Endothelial cell of umbilical vein (primary cell): ENCODE data around the gene NCOA6. TPM values are rescaled to one million over a fixed set of nuclear protein-coding genes. Genes with fewer than 3 reads are reported as not detected.

Source experiments
- BruUV-seq: library from RNA; stranded (reverse); fragments of 400-500 nt; replicated peaks from 2 replicates; lab custom pipeline; 2021; lab: Mats Ljungman, UMichigan
- CTCF ChIA-PET: fragments of 300-600, 350-600 bp; sonication (Branson Sonifier 250); formaldehyde crosslinking; loops from one replicate; lab custom pipeline; 2021; ENCODE audit warnings: antibody characterized with exemption, inconsistent platforms; lab: Charles Lee
- POLR2A ChIA-PET: fragments of 300-600, 350-600 bp; sonication (Branson Sonifier 250); formaldehyde crosslinking; loops from one replicate; lab custom pipeline; 2021; ENCODE audit warnings: antibody characterized with exemption, inconsistent platforms; lab: Charles Lee
- DNase-seq: peaks from one replicate; pipeline ENCODE4 v3.0.0-alpha.2; 2011; ENCODE audit warnings: low read depth, low spot score
- FAIRE-seq: peaks from 2 replicates; lab custom pipeline; 2011; peaks lifted over from hg19 to GRCh38; lab: Jason Lieb, UNC
- H2AFZ ChIP-seq: 2 replicates; pipeline ENCODE4 v1.6.0; 2012; ENCODE audit warnings: low read depth, low read length, control low read depth, inconsistent platforms
- H3K27ac ChIP-seq: 2 replicates; pipeline ENCODE4 v1.5.1; 2011; ENCODE audit warnings: low read depth, mild to moderate bottlenecking, control low read depth, low read length, moderate library complexity; ENCODE audit not compliant: insufficient read depth
- H3K27me3 ChIP-seq, 2 experiments: 2 replicates each; pipeline versions ENCODE4 v1.6.0 to v1.6.1; 2011; ENCODE audit warnings: low read length in 2 of 2, mixed read lengths in 1 of 2; ENCODE audit not compliant: control insufficient read depth in 2 of 2, insufficient read depth in 2 of 2
- H3K36me3 ChIP-seq, 2 experiments: 2 replicates in 1 of 2; 3 replicates in 1 of 2; pipeline ENCODE4 v1.5.1; 2011; ENCODE audit warnings: low read length in 2 of 2, mild to moderate bottlenecking in 1 of 2, moderate library complexity in 1 of 2; ENCODE audit not compliant: control insufficient read depth in 2 of 2, insufficient read depth in 2 of 2; ENCODE audit errors: extremely low read depth in 1 of 2
- H3K4me1 ChIP-seq: 3 replicates; pipeline ENCODE4 v1.5.1; 2011; ENCODE audit warnings: mild to moderate bottlenecking, low read length; ENCODE audit not compliant: control insufficient read depth, insufficient read depth; ENCODE audit errors: extremely low read depth
- H3K4me2 ChIP-seq: 2 replicates; pipeline ENCODE4 v1.6.1; 2011; ENCODE audit warnings: low read length, control low read depth, mixed read lengths; ENCODE audit not compliant: insufficient read depth
- H3K4me3 ChIP-seq, 3 experiments: fragments of 200-600 bp in 1 of 3; sonication (generic), shearing (Covaris generic) in 1 of 3; replicated peaks in 1 of 3; 2 replicates each; pipeline ENCODE4 v1.5.1; 2011 to 2016; ENCODE audit warnings: control low read depth in 3 of 3, low read length in 3 of 3, mild to moderate bottlenecking in 2 of 3, inconsistent platforms in 1 of 3, low read depth in 1 of 3, moderate library complexity in 1 of 3; ENCODE audit not compliant: insufficient read depth in 1 of 3
- H3K79me2 ChIP-seq: 2 replicates; pipeline ENCODE4 v1.6.0; 2012; ENCODE audit warnings: low read length, inconsistent platforms; ENCODE audit not compliant: control insufficient read depth, insufficient read depth
- H3K9ac ChIP-seq: replicated peaks from 2 replicates; pipeline ENCODE3; 2011; ENCODE audit warnings: low read length, control low read depth; ENCODE audit not compliant: insufficient read depth; ENCODE audit errors: extremely low read depth
- H3K9me1 ChIP-seq: replicated peaks from 3 replicates; pipeline ENCODE4 v1.6.0; 2011; ENCODE audit warnings: mild to moderate bottlenecking, low read length; ENCODE audit not compliant: control insufficient read depth, insufficient read depth; ENCODE audit errors: extremely low read depth
- H3K9me3 ChIP-seq: replicated peaks from 2 replicates; pipeline ENCODE4 v1.5.1; 2012; ENCODE audit warnings: low read length, inconsistent platforms; ENCODE audit not compliant: control insufficient read depth, insufficient read depth
- H4K20me1 ChIP-seq: replicated peaks from 2 replicates; pipeline ENCODE3; 2011; ENCODE audit warnings: mild to moderate bottlenecking, low read length; ENCODE audit not compliant: control insufficient read depth, insufficient read depth; ENCODE audit errors: extremely low read depth
- CTCF ChIP-seq, 2 donors: IDR thresholded peaks; 1 replicate in 1 of 2; 2 replicates in 1 of 2; pipeline ENCODE4 v1.5.1; 2011; ENCODE audit warnings: low read length in 2 of 2, mild to moderate bottlenecking in 2 of 2, moderate library complexity in 2 of 2, control low read depth in 1 of 2, inconsistent platforms in 1 of 2, low read depth in 1 of 2; ENCODE audit not compliant: insufficient read depth in 1 of 2; ENCODE audit errors: extremely low read depth in 1 of 2
- EZH2 ChIP-seq: IDR thresholded peaks from 2 replicates; pipeline ENCODE4 v1.6.1; 2012; ENCODE audit warnings: borderline replicate concordance, low read depth, mild to moderate bottlenecking, moderate library complexity, low read length, inconsistent platforms; ENCODE audit not compliant: severe bottlenecking
- FOS ChIP-seq: IDR thresholded peaks from 2 replicates; pipeline ENCODE4 v1.6.1; 2011; ENCODE audit warnings: mild to moderate bottlenecking, low read length, moderate library complexity, borderline replicate concordance; ENCODE audit not compliant: insufficient read depth
- GATA2 ChIP-seq: IDR thresholded peaks from 2 replicates; pipeline ENCODE4 v1.7.0; 2011; ENCODE audit warnings: low read depth, mild to moderate bottlenecking, moderate library complexity, mixed read lengths, low read length; ENCODE audit not compliant: insufficient read length, insufficient read depth
- JUN ChIP-seq: IDR thresholded peaks from 2 replicates; pipeline ENCODE4 v1.6.1; 2011; ENCODE audit warnings: borderline replicate concordance, low read depth; ENCODE audit not compliant: insufficient read length, insufficient read depth
- MYC ChIP-seq: IDR thresholded peaks from one replicate; pipeline ENCODE4 v1.6.1; 2011; ENCODE audit warnings: mild to moderate bottlenecking, low read depth, low read length
- POLR2A ChIP-seq: IDR thresholded peaks from 2 replicates; pipeline ENCODE4 v1.6.1; 2012; ENCODE audit warnings: low read depth, mild to moderate bottlenecking, control low read depth, low read length
- POLR2AphosphoS5 ChIP-seq: IDR thresholded peaks from 2 replicates; pipeline ENCODE4 v1.6.1; 2012; ENCODE audit warnings: low read depth, mild to moderate bottlenecking, control low read depth, low read length, moderate library complexity; ENCODE audit not compliant: insufficient read depth
- dilution Hi-C: fragments of 300-500 bp; cut with MboI; formaldehyde crosslinking; loops from one replicate; pipeline ENCODE4 v1.15.0; 2019; ENCODE audit warnings: low sequenced_read_pairs; ENCODE audit not compliant: extremely low pct_ligation_motif_present
- intact Hi-C: fragments of 100-400 bp; cut with micrococcal nuclease; formaldehyde crosslinking; loops from one replicate; pipeline ENCODE4 v1.10.0; 2022
- polyA plus RNA-seq, 4 experiments: library from polyadenylated mRNA; depleted of rRNA in 3 of 4; stranded (reverse) in 3 of 4; unstranded in 1 of 4; fragments of >200 nt; gene quantifications; 2 replicates each; pipeline versions ENCODE4 v1.2.1 to v1.2.3, GENCODE V29; 2011 to 2012; ENCODE audit warnings: missing spikeins in 1 of 4
- total RNA-seq: library from RNA; stranded (reverse); gene quantifications from 2 replicates; pipeline ENCODE4 v1.2.3, GENCODE V29; 2021
- TF ChIP-seq, protein P1 (sequence below): IDR thresholded peaks from 2 replicates; pipeline ENCODE4 v1.6.1; 2011; ENCODE audit not compliant: insufficient read depth, insufficient read length

The NCOA6 gene
- total and polyA plus RNA-seq, 2 donors (not counting 3 experiments of a cell fraction or from before 2014, with no cell fraction given) = 16.9 to 26.7 TPM

GRCh38 chr20:34704177-34705007 is 121.1 kb downstream of the NCOA6 start, which contains the start of gene TP53INP2:
TSS of gene TP53INP2 (plus strand) at chr20:34704344. CDS start at chr20:34708740, 4,396 bp downstream.
- DNase-seq (peak; percentile 81), FAIRE-seq (peak; percentile 83)
- Histone ChIP-seq H3K36me3 (no peaks in the 10 kb centered on the region), H3K9ac (peak within 1 kb of the TSS; percentile 97), H3K79me2 (no peaks in the 10 kb centered on the region), H3K4me3 (peak within 1 kb of the TSS; percentile 50 to 79 (median 75)), H3K4me1 (peaks cover 14% of the 10 kb centered on the region), H4K20me1 (no peaks in the 10 kb centered on the region), H3K9me1 (no peaks in the 10 kb centered on the region), H2AFZ (peak within 1 kb of the TSS; percentile 95), H3K27me3 (no peaks in the 10 kb centered on the region), H3K9me3 (no peaks in the 10 kb centered on the region), H3K4me2 (peak within 1 kb of the TSS; percentile 82), H3K27ac (peak within 1 kb of the TSS; percentile 88)
- TF ChIP-seq CTCF (IDR thresholded peaks at IDR 0.05; ENCODE audit: extremely low read depth in 1 of 2, insufficient read depth in 1 of 2, low read depth in 1 of 2, low read length in 2 of 2) (no peak), GATA2 (no peak), JUN (no peak), POLR2AphosphoS5 (peak; percentile 81), EZH2 (no peak), FOS (no peak), MYC (no peak), POLR2A (peak; percentile 81)
- TF ChIP-seq, protein P1, sequence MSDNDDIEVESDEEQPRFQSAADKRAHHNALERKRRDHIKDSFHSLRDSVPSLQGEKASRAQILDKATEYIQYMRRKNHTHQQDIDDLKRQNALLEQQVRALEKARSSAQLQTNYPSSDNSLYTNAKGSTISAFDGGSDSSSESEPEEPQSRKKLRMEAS = no peak
- intact Hi-C loops (loop anchor here (1.0 kb wide), 2 partner anchors 27 to 392 kb away; partner anchors contain the start of gene PIGU), dilution Hi-C loops (no loop called here)
- BruUV-seq = no TSS peak
- ChIA-PET POLR2A (interaction anchor here (1.0 to 1.8 kb wide), 4 partner anchors 15 to 146 kb away, joined by 4 to 7 read pairs (median 5); partner anchors contain the start of gene MAP1LC3A), CTCF (interaction anchor here (1.0 to 2.3 kb wide), 7 partner anchors 9 to 392 kb away, joined by 3 to 13 read pairs (median 7); partner anchors contain the start of genes MAP1LC3A and PIGU)
